ENCODE data around the gene VCX.
"Not testable (repeated sequence)": the region's sequence is repeated elsewhere in the genome, so short reads cannot be mapped to it uniquely, and the experiment has no call there.

VCX gene

GRCh38 chrX:7842871-7843270, at the start of gene VCX:
TSS of gene VCX (plus strand) at chrX:7843171. CDS start at chrX:7843204, 33 bp downstream.
- DNase-seq, result not testable (repeated sequence)

- DNase-seq, result no peak
Observed at GRCh38 chrX:7798327-7798726, 44.6 kb upstream of the VCX start.

- DNase-seq, result no peak
Observed at GRCh38 chrX:7801711-7802110, 41.3 kb upstream of the VCX start.

- DNase-seq, result no peak
Observed at GRCh38 chrX:7815166-7815805, 27.7 kb upstream of the VCX start.

GRCh38 chrX:7828594-7828993, 14.4 kb upstream of the VCX start:
- no peak for DNase-seq

- DNase-seq, result no peak
Observed at GRCh38 chrX:7841084-7841805, 1.7 kb upstream of the VCX start.

- DNase-seq, result no peak
Observed at GRCh38 chrX:7852166-7852565, 9.2 kb downstream of the VCX start.

GRCh38 chrX:7872042-7872441, 29.1 kb downstream of the VCX start:
- DNase-seq, result no peak

- DNase-seq, result no peak
Observed at GRCh38 chrX:7876957-7877356, 34.0 kb downstream of the VCX start.

- DNase-seq, result no peak
Observed at GRCh38 chrX:7889135-7889534, 46.2 kb downstream of the VCX start.

- DNase-seq, result no peak
Observed at GRCh38 chrX:7889680-7890079, 46.7 kb downstream of the VCX start.

- no peak for DNase-seq
Observed at GRCh38 chrX:7891928-7892327, 49.0 kb downstream of the VCX start.
